Tibial nerve (tissue), 4 donors: ENCODE measurements around the gene LAYN. TPM values are rescaled to one million over a fixed set of nuclear protein-coding genes. Genes with fewer than 3 reads are reported as not detected.

Source experiments
- DNase-seq, 2 donors: peaks; one replicate each; pipeline ENCODE4 v3.0.0-alpha.2; 2019; ENCODE audit warnings: low spot score in 2 of 2
- H3K27ac ChIP-seq, 4 donors: fragments of 200-600 bp; sonication (generic) in 3 of 4; one replicate each; pipeline ENCODE4 v1.5.1; 2017 to 2019; ENCODE audit warnings: mild to moderate bottlenecking in 1 of 4
- H3K27me3 ChIP-seq, 2 donors: fragments of 200-600 bp; sonication (generic) in 1 of 2; one replicate each; pipeline versions ENCODE4 v1.5.1 to v1.6.0; 2017 to 2019
- H3K36me3 ChIP-seq, 3 donors: fragments of 200-600 bp; sonication (generic); one replicate each; pipeline ENCODE4 v1.5.1; 2018 to 2019
- H3K4me1 ChIP-seq, 4 donors: fragments of 200-600 bp; sonication (generic) in 3 of 4; one replicate each; pipeline ENCODE4 v1.5.1; 2017 to 2019
- H3K4me3 ChIP-seq, 4 donors: fragments of 200-600 bp; sonication (generic) in 3 of 4; one replicate each; pipeline ENCODE4 v1.5.1; 2017 to 2019; ENCODE audit warnings: mild to moderate bottlenecking in 1 of 4, moderate library complexity in 1 of 4
- H3K9me3 ChIP-seq, 4 donors: fragments of 200-600 bp; sonication (generic) in 3 of 4; one replicate each; pipeline ENCODE4 v1.5.1; 2017 to 2019
- CTCF ChIP-seq, 5 experiments: fragments of 200-600 bp in 3 of 5; fragments of 450-650 bp in 2 of 5; sonication (generic) in 3 of 5; IDR thresholded peaks; one replicate each; pipeline ENCODE4 v1.5.1; 2016 to 2019; ENCODE audit warnings: antibody characterized with exemption in 5 of 5, mild to moderate bottlenecking in 3 of 5, moderate library complexity in 2 of 5
- EP300 ChIP-seq, 2 donors: sonication (generic); formaldehyde crosslinking; IDR thresholded peaks; one replicate each; pipeline ENCODE4 v1.6.1; 2017; ENCODE audit warnings: antibody characterized with exemption in 2 of 2, mild to moderate bottlenecking in 1 of 2
- POLR2A ChIP-seq, 2 donors: fragments of 450-650 bp; IDR thresholded peaks; one replicate each; pipeline ENCODE4 v1.6.1; 2017; ENCODE audit warnings: antibody characterized with exemption in 2 of 2, mild to moderate bottlenecking in 2 of 2, moderate library complexity in 2 of 2
- WGBS, 2 donors: methylation state at CpG; one replicate each; pipeline ENCODE4 v1.1.5; 2018; 5-methylcytosine and 5-hydroxymethylcytosine counted together
- total RNA-seq, 4 donors: library from RNA; depleted of rRNA; stranded (reverse); fragments of >200 nt; gene quantifications; one replicate each; pipeline ENCODE4 v1.1.0, GENCODE V29; 2016

Gene LAYN
- total RNA-seq, 4 donors from 2014 or later, result 4.6 to 20.1 (median 5.2) TPM

DNA sequence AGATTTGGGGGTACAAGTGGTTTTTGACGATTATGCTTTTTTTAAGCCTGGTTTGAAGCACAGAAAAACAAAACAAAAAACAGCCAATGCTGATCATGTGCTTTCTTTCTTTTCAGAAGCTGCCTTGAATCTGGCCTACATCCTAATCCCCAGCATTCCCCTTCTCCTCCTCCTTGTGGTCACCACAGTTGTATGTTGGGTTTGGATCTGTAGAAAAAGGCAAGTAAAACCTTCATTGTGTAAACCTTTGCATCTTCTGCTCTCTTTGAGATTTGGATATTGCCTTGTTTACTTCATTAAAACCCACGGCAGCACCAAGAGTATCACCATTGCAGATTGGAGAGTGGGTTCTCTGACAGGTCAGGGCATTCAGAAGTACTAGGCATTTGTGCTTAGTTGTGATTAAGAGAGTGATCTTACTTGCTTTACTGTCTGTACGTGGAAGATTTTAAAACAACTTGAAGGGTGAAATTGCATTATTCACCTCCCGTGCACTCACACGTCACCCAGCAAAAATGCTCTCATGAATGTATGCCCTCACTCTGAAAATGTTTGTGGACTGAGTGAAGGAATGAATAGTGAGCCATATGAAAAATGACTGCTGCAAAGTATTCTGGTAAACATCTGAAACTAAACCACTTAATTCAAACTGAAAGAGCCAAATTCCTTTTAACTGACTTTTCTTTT lies 17.0 kb downstream of the LAYN start:
- Histone ChIP-seq H3K4me1 (peaks cover 0 to 11% (median 0%) of the 10 kb centered on the region in 4 donors), H3K36me3 (peaks cover 0 to 20% (median 0%) of the 10 kb centered on the region in 3 donors)

GRCh38 chr11:111559800-111560464 lies 19.4 kb downstream of the LAYN start:
- TF ChIP-seq POLR2A (IDR thresholded peaks at IDR 0.05), result no peak
- no peak for TF ChIP-seq EP300 (IDR thresholded peaks at IDR 0.05)
- TF ChIP-seq CTCF (IDR thresholded peaks at IDR 0.05), result no peak
- Histone ChIP-seq H3K4me3 (no peak overlapping the region), H3K4me1 (peaks cover 0 to 11% (median 0%) of the 10 kb centered on the region in 4 donors), H3K9me3 (peaks cover 0 to 7% (median 0%) of the 10 kb centered on the region in 4 donors), H3K27ac (no peak overlapping the region), H3K36me3 (peaks cover 0 to 15% (median 0%) of the 10 kb centered on the region in 3 donors), H3K27me3 (no peaks in the 10 kb centered on the region)
- DNase-seq, result no peak
- WGBS, 2 donors, result 84 to 85% methylated on average over 11 of the region's 11 CpGs

More for the DNA sequence above, 17.0 kb downstream of the LAYN start:
- 41 to 48% methylated on average over 5 of the region's 5 CpGs for WGBS, 2 donors
- H3K9me3 ChIP-seq, result peaks cover 0 to 7% (median 0%) of the 10 kb centered on the region in 4 donors
- H3K27ac ChIP-seq, result peak overlapping the region; percentile 6 to 76 (median 34)
- no peak overlapping the region for H3K4me3 ChIP-seq
- DNase-seq, result no peak
- H3K27me3 ChIP-seq, result no peaks in the 10 kb centered on the region
- TF ChIP-seq CTCF (IDR thresholded peaks at IDR 0.05), result no peak
- no peak for TF ChIP-seq POLR2A (IDR thresholded peaks at IDR 0.05)
- TF ChIP-seq EP300 (IDR thresholded peaks at IDR 0.05), result no peak

- Histone ChIP-seq H3K4me3 (no peak overlapping the region), H3K9me3 (peaks cover 0 to 7% (median 0%) of the 10 kb centered on the region in 4 donors), H3K27ac (no peak overlapping the region), H3K36me3 (peaks cover 0 to 6% (median 0%) of the 10 kb centered on the region in 3 donors), H3K4me1 (peaks cover 0 to 11% (median 0%) of the 10 kb centered on the region in 4 donors), H3K27me3 (no peaks in the 10 kb centered on the region)
- TF ChIP-seq POLR2A (IDR thresholded peaks at IDR 0.05), result no peak
- TF ChIP-seq EP300 (IDR thresholded peaks at IDR 0.05), result no peak
- TF ChIP-seq CTCF (IDR thresholded peaks at IDR 0.05), result no peak
- WGBS, 2 donors, result 80 to 81% methylated on average over 3 of the region's 3 CpGs
- no peak for DNase-seq
Measured at GRCh38 chr11:111560800-111561199, 20.3 kb downstream of the LAYN start.

DNA sequence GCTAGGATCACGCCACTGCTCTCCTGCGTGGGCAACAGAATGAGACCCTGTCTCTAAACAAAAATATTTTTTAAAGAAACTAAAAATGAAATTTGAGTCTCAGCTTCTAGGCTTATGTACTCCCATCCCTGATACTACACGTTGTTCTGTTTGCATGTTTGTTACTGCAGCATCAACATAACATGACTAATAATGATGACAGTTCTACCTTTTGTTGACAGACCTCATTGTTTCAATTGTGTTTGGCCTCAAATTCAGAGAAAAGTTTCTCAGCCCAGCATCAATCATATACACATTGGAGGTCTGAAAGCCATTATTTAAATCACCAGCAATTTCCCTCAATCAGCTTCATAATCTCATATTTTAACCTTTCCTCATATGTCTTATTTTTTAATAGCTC lies 20.8 kb downstream of the LAYN start:
- no peak for DNase-seq
- no peak for TF ChIP-seq EP300 (IDR thresholded peaks at IDR 0.05)
- no peak for TF ChIP-seq POLR2A (IDR thresholded peaks at IDR 0.05)
- TF ChIP-seq CTCF (IDR thresholded peaks at IDR 0.05), result no peak
- no peak overlapping the region for H3K27ac ChIP-seq

GRCh38 chr11:111561791-111562325 lies 21.3 kb downstream of the LAYN start:
- Histone ChIP-seq H3K27ac (no peak overlapping the region), H3K36me3 (no peaks in the 10 kb centered on the region), H3K9me3 (no peaks in the 10 kb centered on the region), H3K27me3 (no peaks in the 10 kb centered on the region), H3K4me3 (no peak overlapping the region), H3K4me1 (peaks cover 0 to 11% (median 0%) of the 10 kb centered on the region in 4 donors)
- no peak for DNase-seq
- no peak for TF ChIP-seq EP300 (IDR thresholded peaks at IDR 0.05)
- TF ChIP-seq POLR2A (IDR thresholded peaks at IDR 0.05), result no peak
- no peak for TF ChIP-seq CTCF (IDR thresholded peaks at IDR 0.05)
- WGBS, 2 donors, result 46 to 72% methylated on average over 3 of the region's 3 CpGs

More for the DNA sequence above, 20.8 kb downstream of the LAYN start:
- WGBS, 2 donors, result 79% methylated on average over 3 of the region's 3 CpGs
- Histone ChIP-seq H3K9me3 (peaks cover 0 to 3% (median 0%) of the 10 kb centered on the region in 4 donors), H3K4me1 (peaks cover 0 to 11% (median 0%) of the 10 kb centered on the region in 4 donors), H3K27me3 (no peaks in the 10 kb centered on the region), H3K36me3 (peaks cover 0 to 1% (median 0%) of the 10 kb centered on the region in 3 donors), H3K4me3 (no peak overlapping the region)
